ENCODE data around the gene DCTN1. TPM values are rescaled to one million over a fixed set of nuclear protein-coding genes. Genes with fewer than 3 reads are reported as not detected.

DCTN1 gene
- total and polyA plus RNA-seq, 2 donors (not counting 1 experiment from before 2014, with no cell fraction given): 46.7 to 143 TPM

- no peaks in the 10 kb centered on the region for H3K9me3 Mint-ChIP-seq (ENCODE audit: insufficient read depth)
- peaks cover 18 to 24% of the 10 kb centered on the region in 2 donors for H3K4me1 ChIP-seq (ENCODE audit: control insufficient read depth in 2 of 2, insufficient read depth in 2 of 2, low read length in 2 of 2)
- H3K27me3 Mint-ChIP-seq: peaks cover 5% of the 10 kb centered on the region
- ChIA-PET CTCF (interaction anchor here (0.7 to 2.2 kb wide), 23 partner anchors 9 to 567 kb away, joined by 3 to 11 read pairs (median 3); partner anchors contain the start of genes AUP1, C2orf81, HTRA2 and INO80B), POLR2A (interaction anchor here (0.9 to 1.6 kb wide), 8 partner anchors 23 to 138 kb away, joined by 3 to 6 read pairs (median 3); partner anchors contain the start of genes AUP1, C2orf81, HTRA2 and INO80B)
- intact Hi-C loops (cut with micrococcal nuclease): loop anchor here (1.0 to 10.0 kb wide), 5 partner anchors 139 to 654 kb away; partner anchors contain the start of genes DOK1, LOXL3, SEMA4F and TPRKB
- H3K9ac ChIP-seq (ENCODE audit: low read length): peak overlapping the region; percentile 92
- no peak for TF ChIP-seq CTCF (IDR thresholded peaks at IDR 0.05)
- TF ChIP-seq EZH2 (IDR thresholded peaks at IDR 0.05; ENCODE audit: borderline replicate concordance, insufficient read depth, low read depth, low read length, poor library complexity, severe bottlenecking): no peak
- H3K4me3 ChIP-seq (ENCODE audit: control extremely low read depth in 1 of 5, extremely low read depth in 1 of 5, insufficient read depth in 1 of 5, low read depth in 2 of 5, low read length in 4 of 5): peak overlapping the region; percentile 71 to 88 (median 80)
- peak overlapping the region; percentile 83 for H2AFZ ChIP-seq (ENCODE audit: insufficient read depth, low read depth, low read length, poor library complexity, severe bottlenecking)
- peaks cover 16% of the 10 kb centered on the region for H3K4me1 Mint-ChIP-seq
- DNase-seq (no peak), ATAC-seq (ENCODE audit: low read depth) (no peak)
- WGBS (ENCODE audit: insufficient coverage): under 1% methylated on average over 9 of the region's 11 CpGs
- peak overlapping the region; percentile 100 for H3K27ac Mint-ChIP-seq
- H3K36me3 ChIP-seq (replicated peaks in 1 of 2; ENCODE audit: control extremely low read depth in 1 of 2, control insufficient read depth in 1 of 2, extremely low read depth in 1 of 2, insufficient read depth in 2 of 2, low read length in 1 of 2): no peaks in the 10 kb centered on the region
- peak overlapping the region; percentile 94 to 95 for H3K27ac ChIP-seq (ENCODE audit: low read length in 2 of 2)
- peak overlapping the region; percentile 99 for H3K4me3 Mint-ChIP-seq
- H3K4me2 ChIP-seq (replicated peaks; ENCODE audit: low read depth, low read length, poor library complexity, severe bottlenecking): peak overlapping the region; percentile 81
- peaks cover 30% of the 10 kb centered on the region for H4K20me1 ChIP-seq (ENCODE audit: control insufficient read depth, insufficient read depth, low read length, poor library complexity, severe bottlenecking)
- peaks cover 0 to 7% (median 0%) of the 10 kb centered on the region in 4 experiments for H3K27me3 ChIP-seq (replicated peaks in 1 of 4; ENCODE audit: control extremely low read depth in 1 of 4, control insufficient read depth in 3 of 4, insufficient read depth in 4 of 4, low read length in 3 of 4)
- peaks cover 63% of the 10 kb centered on the region for H3K79me2 ChIP-seq (ENCODE audit: control insufficient read depth, insufficient read depth, low read length)
- H3K9me3 ChIP-seq (ENCODE audit: control extremely low read depth in 1 of 3, control insufficient read depth in 2 of 3, insufficient read depth in 1 of 3, low read length in 2 of 3): no peaks in the 10 kb centered on the region
Measured at GRCh38 chr2:74391209-74391579, 11.1 kb upstream of the DCTN1 start.

DNA sequence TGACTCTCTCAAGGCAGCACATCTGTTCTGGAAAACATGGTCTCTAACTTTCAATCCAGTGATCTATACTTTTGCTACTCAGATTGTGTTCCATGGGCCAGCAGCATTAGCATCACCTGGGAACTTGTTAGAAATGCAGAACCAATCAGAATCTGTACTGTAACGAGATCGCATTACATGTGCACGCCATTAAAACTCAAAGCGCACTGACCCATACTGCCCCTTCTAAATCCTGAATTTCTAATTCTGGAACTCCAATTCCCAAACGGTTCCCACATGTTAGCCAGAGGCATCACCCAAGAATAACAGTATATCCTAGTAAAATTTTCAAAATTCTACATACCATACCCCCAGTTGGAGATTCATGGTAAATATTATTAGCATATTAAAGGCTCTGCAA lies 10.5 kb upstream of the DCTN1 start:
- peak overlapping the region in 4 of 5 experiments; percentile 76 to 88 (median 84) for H3K4me3 ChIP-seq (ENCODE audit: control extremely low read depth in 1 of 5, extremely low read depth in 1 of 5, insufficient read depth in 1 of 5, low read depth in 2 of 5, low read length in 4 of 5)
- H3K4me2 ChIP-seq (replicated peaks; ENCODE audit: low read depth, low read length, poor library complexity, severe bottlenecking): peak overlapping the region; percentile 81
- Mint-ChIP-seq H3K4me3 (peak overlapping the region; percentile 78), H3K9me3 (ENCODE audit: insufficient read depth) (no peaks in the 10 kb centered on the region), H3K4me1 (peaks cover 16% of the 10 kb centered on the region), H3K27ac (peak overlapping the region; percentile 72), H3K27me3 (peaks cover 5% of the 10 kb centered on the region)
- peaks cover 69% of the 10 kb centered on the region for H3K79me2 ChIP-seq (ENCODE audit: control insufficient read depth, insufficient read depth, low read length)
- DNase-seq (no peak), ATAC-seq (ENCODE audit: low read depth) (no peak)
- POLR2A ChIA-PET: interaction anchor here (0.9 to 1.6 kb wide), 6 partner anchors 23 to 139 kb away, joined by 3 to 6 read pairs (median 3); partner anchors contain the start of genes AUP1, C2orf81, HTRA2 and INO80B
- peak overlapping the region; percentile 92 for H3K9ac ChIP-seq (ENCODE audit: low read length)
- peak overlapping the region; percentile 83 for H2AFZ ChIP-seq (ENCODE audit: insufficient read depth, low read depth, low read length, poor library complexity, severe bottlenecking)
- WGBS (ENCODE audit: insufficient coverage): 97% methylated on average over 4 of the region's 5 CpGs
- CTCF ChIA-PET: interaction anchor here (0.8 to 2.0 kb wide), 10 partner anchors 10 to 566 kb away, joined by 3 to 10 read pairs (median 4); partner anchors contain the start of gene MOGS
- intact Hi-C loops (cut with micrococcal nuclease): loop anchor here (1.0 to 10.0 kb wide), 5 partner anchors 138 to 654 kb away; partner anchors contain the start of genes DOK1, LOXL3, SEMA4F and TPRKB
- no peaks in the 10 kb centered on the region for H3K36me3 ChIP-seq (replicated peaks in 1 of 2; ENCODE audit: control extremely low read depth in 1 of 2, control insufficient read depth in 1 of 2, extremely low read depth in 1 of 2, insufficient read depth in 2 of 2, low read length in 1 of 2)
- H4K20me1 ChIP-seq (ENCODE audit: control insufficient read depth, insufficient read depth, low read length, poor library complexity, severe bottlenecking): peaks cover 33% of the 10 kb centered on the region
- H3K9me3 ChIP-seq (ENCODE audit: control extremely low read depth in 1 of 3, control insufficient read depth in 2 of 3, insufficient read depth in 1 of 3, low read length in 2 of 3): no peaks in the 10 kb centered on the region
- H3K27me3 ChIP-seq (replicated peaks in 1 of 4; ENCODE audit: control extremely low read depth in 1 of 4, control insufficient read depth in 3 of 4, insufficient read depth in 4 of 4, low read length in 3 of 4): peaks cover 0 to 7% (median 0%) of the 10 kb centered on the region in 4 experiments
- no peak overlapping the region for H3K27ac ChIP-seq (ENCODE audit: low read length in 2 of 2)
- peaks cover 18 to 24% of the 10 kb centered on the region in 2 donors for H3K4me1 ChIP-seq (ENCODE audit: control insufficient read depth in 2 of 2, insufficient read depth in 2 of 2, low read length in 2 of 2)
- no peak for TF ChIP-seq CTCF (IDR thresholded peaks at IDR 0.05)

Data from B cell (primary cell).